ENCODE data around the gene HDAC4. TPM values are rescaled to one million over a fixed set of nuclear protein-coding genes. Genes with fewer than 3 reads are reported as not detected.

Gene HDAC4
- total and polyA plus RNA-seq, 2 of the 4 experiments (the other 2 are of a cell fraction), result 4.1 to 7.2 TPM

DNA sequence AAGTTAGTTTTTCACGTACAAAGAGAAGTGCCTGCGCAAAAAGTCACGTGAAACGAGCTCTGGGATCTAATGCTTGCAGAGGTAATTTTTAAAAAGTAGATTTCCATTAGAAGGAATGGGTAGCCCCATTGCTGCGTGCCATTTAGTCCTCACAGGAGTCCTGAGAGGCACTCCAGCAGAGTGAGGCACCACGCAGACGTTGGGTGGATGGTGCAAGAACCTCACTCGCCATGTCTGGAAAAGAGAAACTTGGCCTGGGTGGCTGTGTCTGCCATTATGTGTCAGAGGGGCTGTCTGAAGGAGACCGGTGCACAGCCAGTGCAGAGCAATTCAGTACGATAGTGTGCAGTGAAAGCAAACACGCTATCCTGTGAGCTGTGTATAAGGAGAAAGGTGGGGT lies 1.8 kb upstream of the HDAC4 start:
- no peaks in the 10 kb centered on the region for H3K36me3 ChIP-seq (ENCODE audit: control insufficient read depth, insufficient read depth, low read length)
- H4K20me1 ChIP-seq (ENCODE audit: insufficient read depth, low read length), result peaks cover 14% of the 10 kb centered on the region
- no peak overlapping the region for H3K23ac ChIP-seq (ENCODE audit: low read depth, low read length)
- in situ Hi-C loops (cut with MboI; ENCODE audit: low sequenced_read_pairs) (no loop called here), intact Hi-C loops (cut with micrococcal nuclease) (loop anchor here (10.0 kb wide), 1 partner anchor 368 kb away; no protein-coding TSS in a partner anchor), dilution Hi-C loops (cut with HindIII; ENCODE audit: low sequenced_read_pairs, unreplicated experiment) (no loop called here)
- no peaks in the 10 kb centered on the region for H3K9me3 ChIP-seq (ENCODE audit: control insufficient read depth, insufficient read depth, low read length)
- H2AFZ ChIP-seq (replicated peaks; ENCODE audit: low read length, poor library complexity), result no peak overlapping the region
- no TSS peak for BruUV-seq (replicated peaks)
- H3K27me3 ChIP-seq (ENCODE audit: control insufficient read depth, insufficient read depth, low read length), result no peaks in the 10 kb centered on the region; the same call in 1 of the 2 replicates
- ChIA-PET CTCF (no interaction called here), POLR2A (ENCODE audit: unreplicated experiment) (no interaction called here)
- H3K14ac ChIP-seq (replicated peaks; ENCODE audit: low read depth, low read length), result no peak overlapping the region
- H2BK120ac ChIP-seq (ENCODE audit: low read depth, low read length), result no peak overlapping the region
- TF ChIP-seq MXI1 (IDR thresholded peaks at IDR 0.05; ENCODE audit: borderline replicate concordance, low read depth, low read length), result no peak
- TF ChIP-seq BHLHE40 (IDR thresholded peaks at IDR 0.05; ENCODE audit: low read depth, low read length), result no peak
- no peak for TF ChIP-seq MAZ (IDR thresholded peaks at IDR 0.05; ENCODE audit: borderline replicate concordance, low read depth, low read length)
- no peak for TF ChIP-seq RAD21 (IDR thresholded peaks at IDR 0.05; ENCODE audit: low read length)
- TF ChIP-seq SMC3 (IDR thresholded peaks at IDR 0.05; ENCODE audit: low read depth, low read length), result no peak
- no peak for TF ChIP-seq POLR2A (IDR thresholded peaks at IDR 0.05; ENCODE audit: low read depth, low read length)
- TF ChIP-seq, protein P1, sequence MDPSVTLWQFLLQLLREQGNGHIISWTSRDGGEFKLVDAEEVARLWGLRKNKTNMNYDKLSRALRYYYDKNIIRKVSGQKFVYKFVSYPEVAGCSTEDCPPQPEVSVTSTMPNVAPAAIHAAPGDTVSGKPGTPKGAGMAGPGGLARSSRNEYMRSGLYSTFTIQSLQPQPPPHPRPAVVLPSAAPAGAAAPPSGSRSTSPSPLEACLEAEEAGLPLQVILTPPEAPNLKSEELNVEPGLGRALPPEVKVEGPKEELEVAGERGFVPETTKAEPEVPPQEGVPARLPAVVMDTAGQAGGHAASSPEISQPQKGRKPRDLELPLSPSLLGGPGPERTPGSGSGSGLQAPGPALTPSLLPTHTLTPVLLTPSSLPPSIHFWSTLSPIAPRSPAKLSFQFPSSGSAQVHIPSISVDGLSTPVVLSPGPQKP (IDR thresholded peaks at IDR 0.05; ENCODE audit: borderline replicate concordance, low read depth, low read length), result no peak
- TF ChIP-seq CEBPB (IDR thresholded peaks at IDR 0.05; ENCODE audit: low read depth, low read length), result no peak
- TF ChIP-seq CHD1 (IDR thresholded peaks at IDR 0.05; ENCODE audit: low read depth, low read length), result no peak
- TF ChIP-seq RCOR1 (IDR thresholded peaks at IDR 0.05; ENCODE audit: insufficient replicate concordance, low read length), result no peak
- TF ChIP-seq, protein P2, sequence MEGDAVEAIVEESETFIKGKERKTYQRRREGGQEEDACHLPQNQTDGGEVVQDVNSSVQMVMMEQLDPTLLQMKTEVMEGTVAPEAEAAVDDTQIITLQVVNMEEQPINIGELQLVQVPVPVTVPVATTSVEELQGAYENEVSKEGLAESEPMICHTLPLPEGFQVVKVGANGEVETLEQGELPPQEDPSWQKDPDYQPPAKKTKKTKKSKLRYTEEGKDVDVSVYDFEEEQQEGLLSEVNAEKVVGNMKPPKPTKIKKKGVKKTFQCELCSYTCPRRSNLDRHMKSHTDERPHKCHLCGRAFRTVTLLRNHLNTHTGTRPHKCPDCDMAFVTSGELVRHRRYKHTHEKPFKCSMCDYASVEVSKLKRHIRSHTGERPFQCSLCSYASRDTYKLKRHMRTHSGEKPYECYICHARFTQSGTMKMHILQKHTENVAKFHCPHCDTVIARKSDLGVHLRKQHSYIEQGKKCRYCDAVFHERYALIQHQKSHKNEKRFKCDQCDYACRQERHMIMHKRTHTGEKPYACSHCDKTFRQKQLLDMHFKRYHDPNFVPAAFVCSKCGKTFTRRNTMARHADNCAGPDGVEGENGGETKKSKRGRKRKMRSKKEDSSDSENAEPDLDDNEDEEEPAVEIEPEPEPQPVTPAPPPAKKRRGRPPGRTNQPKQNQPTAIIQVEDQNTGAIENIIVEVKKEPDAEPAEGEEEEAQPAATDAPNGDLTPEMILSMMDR (conservative IDR thresholded peaks at IDR 0.05; ENCODE audit: low read depth, low read length), result no peak
- TF ChIP-seq, protein P3, sequence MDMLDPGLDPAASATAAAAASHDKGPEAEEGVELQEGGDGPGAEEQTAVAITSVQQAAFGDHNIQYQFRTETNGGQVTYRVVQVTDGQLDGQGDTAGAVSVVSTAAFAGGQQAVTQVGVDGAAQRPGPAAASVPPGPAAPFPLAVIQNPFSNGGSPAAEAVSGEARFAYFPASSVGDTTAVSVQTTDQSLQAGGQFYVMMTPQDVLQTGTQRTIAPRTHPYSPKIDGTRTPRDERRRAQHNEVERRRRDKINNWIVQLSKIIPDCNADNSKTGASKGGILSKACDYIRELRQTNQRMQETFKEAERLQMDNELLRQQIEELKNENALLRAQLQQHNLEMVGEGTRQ (IDR thresholded peaks at IDR 0.05; ENCODE audit: low read depth, low read length), result no peak
- no peak for TF ChIP-seq NFE2L2 (IDR thresholded peaks at IDR 0.05; ENCODE audit: low read depth, low read length)
- TF ChIP-seq RFX5 (IDR thresholded peaks at IDR 0.05; ENCODE audit: low read depth, low read length), result no peak
- TF ChIP-seq FOS (IDR thresholded peaks at IDR 0.05; ENCODE audit: low read depth, low read length), result no peak
- no peak for TF ChIP-seq MAFK (IDR thresholded peaks at IDR 0.05; ENCODE audit: low read depth, low read length)
- H3K4me2 ChIP-seq (ENCODE audit: low read depth, low read length), result no peak overlapping the region
- H2AK5ac ChIP-seq (ENCODE audit: low read depth, low read length), result no peak overlapping the region
- no peak for DNase-seq
- no peak overlapping the region for H3K9ac ChIP-seq (ENCODE audit: low read depth, low read length)
- H2AK9ac ChIP-seq (replicated peaks; ENCODE audit: low read depth, low read length, poor library complexity), result no peak overlapping the region
- ATAC-seq (ENCODE audit: low read depth), result no peak
- no peak overlapping the region for H3K56ac ChIP-seq (ENCODE audit: extremely low read depth, insufficient read depth, low read length)
- H3K18ac ChIP-seq (ENCODE audit: low read depth, low read length), result no peak overlapping the region
- H3K4ac ChIP-seq (ENCODE audit: low read depth, low read length), result no peak overlapping the region
- 100% methylated on average over 4 of the region's 11 CpGs; no CpG with 5 or more reads in 1 of the 2 experiments for WGBS, 2 experiments (ENCODE audit: extremely low coverage in 2 of 2, insufficient read length in 1 of 2)
- H3K4me3 ChIP-seq (ENCODE audit: insufficient read depth, low read depth, low read length), result no peak overlapping the region
- no peak overlapping the region for H2BK20ac ChIP-seq (ENCODE audit: low read depth, low read length)
- peaks cover 5% of the 10 kb centered on the region; the same call in 1 of the 2 replicates for H3K4me1 ChIP-seq (ENCODE audit: control insufficient read depth, insufficient read depth, low read length)
- H2BK5ac ChIP-seq (ENCODE audit: low read depth, low read length, poor library complexity, severe bottlenecking), result no peak overlapping the region
- H3K27ac ChIP-seq (ENCODE audit: insufficient read depth, low read length), result no peak overlapping the region
- no peak overlapping the region for H2BK15ac ChIP-seq (ENCODE audit: low read depth, low read length)
- H4K8ac ChIP-seq (ENCODE audit: low read depth in 2 of 2, low read length in 2 of 2), result no peak overlapping the region
- no peaks in the 10 kb centered on the region for H3K9me1 ChIP-seq (ENCODE audit: insufficient read depth, low read length)
- no peak overlapping the region for H4K5ac ChIP-seq (ENCODE audit: low read depth, low read length)
- peaks cover 6 to 20% of the 10 kb centered on the region in 2 experiments; a peak in 3 of 4 replicates for H3K79me1 ChIP-seq (ENCODE audit: low read depth in 1 of 2, low read length in 2 of 2)
- no peak overlapping the region for H4K91ac ChIP-seq (ENCODE audit: insufficient read depth, low read depth, low read length)

All from IMR-90 (cell line).